ENCODE results near the gene CDKN2D.

The CDKN2D gene

GRCh38 chr19:10568826-10569651, at the start of gene CDKN2D:
TSS of gene CDKN2D (minus strand) at chr19:10568979. CDS start at chr19:10568653, 326 bp downstream.
- DNase-seq (ENCODE audit: low spot score) = peak; percentile 95
- in situ Hi-C loops (cut with MboI; ENCODE audit: low sequenced_read_pairs, unreplicated experiment) = no loop called here
- TF ChIP-seq CTCF (IDR thresholded peaks at IDR 0.05; ENCODE audit: borderline replicate concordance, control extremely low read depth, extremely low read depth, insufficient read depth, missing control alignments) = no peak

GRCh38 chr19:10617409-10618121, 48.8 kb upstream of the CDKN2D start:
- no peak for DNase-seq (ENCODE audit: low spot score)
- in situ Hi-C loops (cut with MboI; ENCODE audit: low sequenced_read_pairs, unreplicated experiment) = no loop called here
- no peak for TF ChIP-seq CTCF (IDR thresholded peaks at IDR 0.05; ENCODE audit: borderline replicate concordance, control extremely low read depth, extremely low read depth, insufficient read depth, missing control alignments)

- DNase-seq (ENCODE audit: low spot score) = no peak
- TF ChIP-seq CTCF (IDR thresholded peaks at IDR 0.05; ENCODE audit: borderline replicate concordance, control extremely low read depth, extremely low read depth, insufficient read depth, missing control alignments) = no peak
- in situ Hi-C loops (cut with MboI; ENCODE audit: low sequenced_read_pairs, unreplicated experiment) = no loop called here
These were observed 46.7 kb upstream of the CDKN2D start for GRCh38 chr19:10615429-10616023.

- DNase-seq (ENCODE audit: low spot score) = no peak
- in situ Hi-C loops (cut with MboI; ENCODE audit: low sequenced_read_pairs, unreplicated experiment) = no loop called here
- no peak for TF ChIP-seq CTCF (IDR thresholded peaks at IDR 0.05; ENCODE audit: borderline replicate concordance, control extremely low read depth, extremely low read depth, insufficient read depth, missing control alignments)
These were observed 43.8 kb upstream of the CDKN2D start for GRCh38 chr19:10612499-10613119.

GRCh38 chr19:10611907-10612306, 43.1 kb upstream of the CDKN2D start:
- TF ChIP-seq CTCF (IDR thresholded peaks at IDR 0.05; ENCODE audit: borderline replicate concordance, control extremely low read depth, extremely low read depth, insufficient read depth, missing control alignments) = no peak
- DNase-seq (ENCODE audit: low spot score) = no peak
- in situ Hi-C loops (cut with MboI; ENCODE audit: low sequenced_read_pairs, unreplicated experiment) = no loop called here

GRCh38 chr19:10604460-10604980, 35.7 kb upstream of the CDKN2D start:
- TF ChIP-seq CTCF (IDR thresholded peaks at IDR 0.05; ENCODE audit: borderline replicate concordance, control extremely low read depth, extremely low read depth, insufficient read depth, missing control alignments) = no peak
- in situ Hi-C loops (cut with MboI; ENCODE audit: low sequenced_read_pairs, unreplicated experiment) = no loop called here
- peak; percentile 60 for DNase-seq (ENCODE audit: low spot score)

Measured in GM13976 (cell line).